Measurements from ENCODE around the gene ECE2.

The ECE2 gene

GRCh38 chr3:184325269-184325668 is 49.4 kb downstream of the ECE2 start:
- no peak for DNase-seq
- no peaks in the 10 kb centered on the region for H3K27me3 ChIP-seq (replicated peaks; ENCODE audit: insufficient read depth, low read length)
- no peak for TF ChIP-seq CTCF (IDR thresholded peaks at IDR 0.05; ENCODE audit: low read length)
- no peak overlapping the region for H3K4me3 ChIP-seq (ENCODE audit: low read length)
- H3K4me1 ChIP-seq (ENCODE audit: low read length) = no peaks in the 10 kb centered on the region
- H3K27ac ChIP-seq (ENCODE audit: low read length) = no peak overlapping the region
- H3K4me2 ChIP-seq (ENCODE audit: low read depth, low read length) = no peak overlapping the region
- peaks cover 92% of the 10 kb centered on the region for H3K79me2 ChIP-seq (ENCODE audit: low read length)
- no peaks in the 10 kb centered on the region for H3K9me3 ChIP-seq (replicated peaks; ENCODE audit: insufficient read depth, low read length)
- H3F3A ChIP-seq (ENCODE audit: insufficient read depth, low read length) = peaks cover 6% of the 10 kb centered on the region; the same call in 1 of the 2 replicates
- H3K9ac ChIP-seq (ENCODE audit: low read length) = no peak overlapping the region
- H4K20me1 ChIP-seq (ENCODE audit: insufficient read depth, low read length) = peaks cover 16% of the 10 kb centered on the region; the same call in 1 of the 2 replicates
- no peaks in the 10 kb centered on the region for H3K9me2 ChIP-seq (replicated peaks; ENCODE audit: insufficient read depth, low read length)
- no peak overlapping the region for H2AFZ ChIP-seq (ENCODE audit: low read length)
- peaks cover 81% of the 10 kb centered on the region for H3K36me3 ChIP-seq (replicated peaks; ENCODE audit: insufficient read depth, low read length)

GRCh38 chr3:184325715-184326369 is 50.0 kb downstream of the ECE2 start:
- Histone ChIP-seq H4K20me1 (ENCODE audit: insufficient read depth, low read length) (peaks cover 11% of the 10 kb centered on the region; the same call in 1 of the 2 replicates), H3K36me3 (replicated peaks; ENCODE audit: insufficient read depth, low read length) (peaks cover 75% of the 10 kb centered on the region), H3K27me3 (replicated peaks; ENCODE audit: insufficient read depth, low read length) (no peaks in the 10 kb centered on the region), H3K4me2 (ENCODE audit: low read depth, low read length) (no peak overlapping the region), H3F3A (ENCODE audit: insufficient read depth, low read length) (peaks cover 8% of the 10 kb centered on the region; the same call in 1 of the 2 replicates), H3K4me3 (ENCODE audit: low read length) (no peak overlapping the region), H3K9me3 (replicated peaks; ENCODE audit: insufficient read depth, low read length) (no peaks in the 10 kb centered on the region), H3K9ac (ENCODE audit: low read length) (no peak overlapping the region), H3K9me2 (replicated peaks; ENCODE audit: insufficient read depth, low read length) (no peaks in the 10 kb centered on the region), H3K27ac (ENCODE audit: low read length) (no peak overlapping the region), H3K4me1 (ENCODE audit: low read length) (no peaks in the 10 kb centered on the region), H3K79me2 (ENCODE audit: low read length) (peaks cover 87% of the 10 kb centered on the region), H2AFZ (ENCODE audit: low read length) (no peak overlapping the region)
- TF ChIP-seq EZH2 (optimal IDR thresholded peaks at IDR 0.05; ENCODE audit: low read depth, low read length) = no peak
- no peak for TF ChIP-seq EZH2phosphoT487 (IDR thresholded peaks at IDR 0.05; ENCODE audit: low read length)
- no peak for TF ChIP-seq CTCF (IDR thresholded peaks at IDR 0.05; ENCODE audit: low read length)
- no peak for DNase-seq

- Histone ChIP-seq H3K36me3 (replicated peaks; ENCODE audit: insufficient read depth, low read length) (peaks cover 75% of the 10 kb centered on the region), H3K9me2 (replicated peaks; ENCODE audit: insufficient read depth, low read length) (no peaks in the 10 kb centered on the region), H3K79me2 (ENCODE audit: low read length) (peaks cover 87% of the 10 kb centered on the region), H3K9ac (ENCODE audit: low read length) (no peak overlapping the region), H3K4me3 (ENCODE audit: low read length) (no peak overlapping the region), H4K20me1 (ENCODE audit: insufficient read depth, low read length) (peaks cover 15% of the 10 kb centered on the region; the same call in 1 of the 2 replicates), H3F3A (ENCODE audit: insufficient read depth, low read length) (peaks cover 21% of the 10 kb centered on the region), H2AFZ (ENCODE audit: low read length) (no peak overlapping the region), H3K27me3 (replicated peaks; ENCODE audit: insufficient read depth, low read length) (no peaks in the 10 kb centered on the region), H3K9me3 (replicated peaks; ENCODE audit: insufficient read depth, low read length) (no peaks in the 10 kb centered on the region), H3K27ac (ENCODE audit: low read length) (no peak overlapping the region), H3K4me2 (ENCODE audit: low read depth, low read length) (no peak overlapping the region), H3K4me1 (ENCODE audit: low read length) (no peaks in the 10 kb centered on the region)
- TF ChIP-seq EZH2phosphoT487 (IDR thresholded peaks at IDR 0.05; ENCODE audit: low read length) (no peak), CTCF (IDR thresholded peaks at IDR 0.05; ENCODE audit: low read length) (no peak), EZH2 (optimal IDR thresholded peaks at IDR 0.05; ENCODE audit: low read depth, low read length) (no peak)
- no peak for DNase-seq
These were observed 51.3 kb downstream of the ECE2 start for GRCh38 chr3:184327171-184327570.

Measured in MM.1S (cell line).